COLO829 (cell line): ENCODE measurements around the gene TAF12.
"Not testable (repeated sequence)": the region's sequence is repeated elsewhere in the genome, so short reads cannot be mapped to it uniquely, and the experiment has no call there.

ENCODE experiments used
- DNase-seq: peaks from one replicate; pipeline ENCODE4 v3.0.0; 2012; ENCODE audit warnings: low spot score

TAF12 gene

GRCh38 chr1:28642847-28643635, at the start of gene TAF12:
TSS of gene TAF12 (minus strand) at chr1:28643067. CDS start at chr1:28622081, 20,986 bp downstream.
- peak; percentile 90 for DNase-seq

- not testable (repeated sequence) for DNase-seq
These were observed 48.8 kb upstream of the TAF12 start for GRCh38 chr1:28691627-28692026.

GRCh38 chr1:28684937-28685336, 42.1 kb upstream of the TAF12 start:
- DNase-seq, result no peak

GRCh38 chr1:28682840-28683239, 40.0 kb upstream of the TAF12 start:
- no peak for DNase-seq

- DNase-seq, result no peak
These were observed 37.3 kb upstream of the TAF12 start for GRCh38 chr1:28680151-28680550.

- DNase-seq, result no peak
These were observed 33.0 kb upstream of the TAF12 start for GRCh38 chr1:28675924-28676257.

- not testable (repeated sequence) for DNase-seq
These were observed 30.1 kb upstream of the TAF12 start for GRCh38 chr1:28672971-28673370.

GRCh38 chr1:28671254-28671780, 28.4 kb upstream of the TAF12 start:
- DNase-seq, result no peak

- DNase-seq, result peak; percentile 54
These were observed 26.3 kb upstream of the TAF12 start for GRCh38 chr1:28668956-28669723.

GRCh38 chr1:28668191-28668955, 25.5 kb upstream of the TAF12 start, which contains the start of gene GMEB1:
TSS of gene GMEB1 (plus strand) at chr1:28668784. CDS start at chr1:28683613, 14,829 bp downstream.
- peak; percentile 79 for DNase-seq

GRCh38 chr1:28666806-28667205, 23.9 kb upstream of the TAF12 start:
- DNase-seq, result no peak

GRCh38 chr1:28663871-28664470, 21.1 kb upstream of the TAF12 start:
- no peak for DNase-seq

GRCh38 chr1:28656335-28656734, 13.5 kb upstream of the TAF12 start:
- DNase-seq, result no peak

- not testable (repeated sequence) for DNase-seq
These were observed 12.8 kb upstream of the TAF12 start for GRCh38 chr1:28655448-28656311.

GRCh38 chr1:28653870-28654269, 11.0 kb upstream of the TAF12 start:
- DNase-seq, result not testable (repeated sequence)

- not testable (repeated sequence) for DNase-seq
These were observed 10.2 kb upstream of the TAF12 start for GRCh38 chr1:28653063-28653462.

GRCh38 chr1:28648474-28649198, 5.8 kb upstream of the TAF12 start, which contains the start of gene RNU11:
TSS of gene RNU11 (plus strand) at chr1:28648600.
- DNase-seq, result peak; percentile 93

- DNase-seq, result peak; percentile 90
These were observed 5.2 kb upstream of the TAF12 start for GRCh38 chr1:28648008-28648473.

GRCh38 chr1:28646040-28646439, 3.2 kb upstream of the TAF12 start:
- no peak for DNase-seq

- not testable (repeated sequence) for DNase-seq
These were observed 2.5 kb upstream of the TAF12 start for GRCh38 chr1:28645406-28645805.
